Left kidney (tissue), 2 donors: Measurements from ENCODE around the gene RNF207. TPM values are rescaled to one million over a fixed set of nuclear protein-coding genes. Genes with fewer than 3 reads are reported as not detected.

Source experiments
- DNase-seq: peaks from one replicate; pipeline ENCODE4 v3.0.0-alpha.2; 2013
- polyA plus RNA-seq: library from polyadenylated mRNA; unstranded; fragments of 120-200 nt; gene quantifications from one replicate; pipeline ENCODE4 v1.2.1, GENCODE V29; 2013; ENCODE audit not compliant: insufficient read length

RNF207 gene
- polyA plus RNA-seq, 1 donor, result 40.6 TPM

DNA sequence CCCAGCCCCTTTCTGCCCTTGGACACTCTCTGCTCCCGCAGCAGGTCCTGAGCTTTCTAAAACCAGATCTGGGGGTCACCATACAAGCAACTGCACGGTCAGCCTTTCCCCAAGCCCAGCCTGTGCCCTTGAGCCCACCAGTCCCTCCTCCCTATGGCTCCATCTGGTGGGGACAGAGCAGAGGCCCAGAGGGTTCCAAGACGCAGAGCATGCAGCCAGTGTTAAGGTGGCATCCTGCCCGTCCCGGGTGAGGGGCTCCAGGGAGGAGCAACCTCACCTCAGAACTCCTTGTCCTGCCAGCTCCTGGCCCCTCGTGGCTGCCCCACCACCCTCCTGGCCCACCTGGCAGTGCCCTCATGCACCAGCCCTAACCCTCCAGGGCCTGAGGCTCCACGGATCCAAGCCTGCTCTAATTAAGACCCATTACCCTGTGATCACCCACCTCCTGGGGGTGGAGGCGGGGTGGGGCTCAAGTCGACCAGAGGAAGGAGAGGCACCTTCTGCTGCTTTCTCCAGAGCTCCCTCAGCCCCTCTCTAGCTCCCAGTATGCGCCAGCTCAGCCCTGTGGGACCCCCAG is 34.3 kb upstream of the RNF207 start:
- DNase-seq, result no peak

GRCh38 chr1:6172549-6172948 is 33.4 kb upstream of the RNF207 start:
- DNase-seq, result no peak

DNA sequence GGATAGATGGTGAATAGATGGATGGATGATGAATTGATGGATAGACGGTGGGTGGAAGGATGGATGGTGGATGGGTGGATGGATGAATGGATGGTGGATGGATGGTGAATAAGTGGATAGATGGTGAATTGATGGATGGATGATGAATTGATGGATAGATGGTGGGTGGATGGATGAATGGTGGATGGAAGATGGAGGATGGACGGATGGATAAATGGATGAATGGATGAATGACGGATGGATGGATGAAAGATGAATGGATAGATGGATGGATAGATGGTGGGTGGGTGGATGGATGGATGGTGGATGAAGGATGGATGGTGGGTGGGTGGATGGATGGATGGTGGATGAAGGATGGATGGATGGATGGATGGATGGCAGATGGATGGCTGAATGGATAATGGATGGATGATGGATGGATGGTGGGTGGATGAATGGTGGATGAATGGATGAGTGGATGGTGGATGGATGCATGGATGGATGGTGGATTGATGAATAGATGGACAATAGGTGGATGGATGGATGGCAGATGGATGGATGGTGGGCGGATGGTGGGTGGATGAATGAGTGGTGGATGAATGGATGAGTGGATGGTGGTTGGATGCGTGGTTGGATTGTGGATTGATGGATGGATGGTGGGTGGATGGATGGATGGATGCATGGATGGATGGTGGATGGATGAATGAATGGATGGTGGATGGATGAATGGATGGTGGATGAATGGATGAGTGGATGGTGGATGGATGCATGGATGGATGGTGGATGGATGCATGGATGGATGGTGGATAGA is 31.1 kb upstream of the RNF207 start:
- no peak for DNase-seq

DNA sequence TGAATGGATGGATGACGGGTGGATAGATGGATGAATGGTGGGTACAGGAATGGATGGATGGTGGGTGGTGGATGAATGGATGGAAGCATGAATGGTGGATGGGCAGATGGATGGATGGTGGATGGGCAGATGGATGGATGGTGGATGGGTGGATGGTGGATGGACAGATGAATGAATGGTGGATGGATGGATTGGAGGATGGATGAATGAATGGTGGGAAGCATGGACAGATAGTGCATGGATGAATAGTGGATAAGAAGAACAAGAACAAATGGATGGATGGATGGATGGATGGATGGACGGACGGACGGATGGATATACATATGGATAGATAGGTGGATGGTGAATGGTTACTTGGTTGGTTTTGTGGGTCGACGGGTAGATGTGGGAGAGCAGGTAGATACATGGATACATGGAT is 30.5 kb upstream of the RNF207 start:
- no peak for DNase-seq

GRCh38 chr1:6176779-6177178 is 29.1 kb upstream of the RNF207 start:
- DNase-seq, result no peak

DNA sequence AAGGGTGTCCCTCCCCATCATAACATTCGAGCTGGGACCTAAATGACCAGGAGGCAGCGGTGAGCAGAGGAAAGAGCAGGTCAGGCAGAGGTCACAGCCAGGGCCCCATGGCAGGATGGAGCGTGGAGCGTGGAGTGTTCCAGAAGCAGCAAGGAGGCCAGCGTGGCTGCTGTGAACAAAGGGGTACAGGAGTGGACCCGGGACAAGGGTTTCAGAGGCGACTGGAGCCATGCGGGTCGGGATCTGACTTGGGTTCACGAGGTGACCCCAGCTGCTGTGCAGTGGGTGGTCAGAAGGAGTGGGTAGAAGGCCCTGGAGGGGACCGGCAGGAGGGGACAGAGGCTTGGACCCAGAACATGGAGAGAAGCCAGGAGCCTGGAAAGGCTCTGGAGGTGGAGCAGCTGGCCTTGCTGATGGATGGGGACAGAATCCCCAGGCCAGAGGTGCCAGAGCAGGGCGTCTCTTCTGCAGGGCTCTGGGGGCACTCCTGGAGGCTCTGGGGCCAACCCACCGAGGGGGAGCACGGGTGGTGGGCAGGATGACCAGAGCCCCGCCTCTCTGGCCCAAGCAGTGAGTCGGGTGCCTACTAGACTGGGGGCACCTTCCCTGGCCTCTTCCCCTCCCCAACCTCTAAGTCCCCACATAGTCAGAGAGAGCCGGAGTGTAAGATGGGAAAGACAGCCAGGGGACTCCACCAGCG is 28.1 kb upstream of the RNF207 start:
- DNase-seq, result no peak

GRCh38 chr1:6178751-6179563 is 27.0 kb upstream of the RNF207 start:
- no peak for DNase-seq

- no peak for DNase-seq
Observed at GRCh38 chr1:6179564-6180175, 26.2 kb upstream of the RNF207 start.

DNA sequence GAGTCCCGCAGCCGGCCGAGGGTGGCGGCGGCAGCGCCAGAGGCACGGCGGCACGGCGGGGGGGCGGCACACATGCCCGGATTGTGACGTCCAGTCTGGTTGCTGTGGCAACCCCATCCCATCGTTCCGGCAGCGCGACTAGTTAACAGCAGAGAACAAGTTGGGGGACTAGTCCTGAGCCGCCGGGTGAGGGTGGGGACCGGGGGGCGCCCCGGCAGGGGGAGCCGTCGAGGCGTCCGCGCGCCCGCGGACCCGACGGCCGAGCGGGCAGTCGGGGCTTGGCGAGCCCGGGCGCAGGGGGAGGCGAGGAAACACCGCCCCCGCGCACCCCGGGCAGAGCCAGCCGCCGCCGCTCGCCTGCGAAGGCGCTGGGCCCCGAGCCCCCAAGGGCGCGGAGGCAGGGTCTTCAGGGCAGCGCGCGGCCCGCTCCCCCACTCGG is 25.6 kb upstream of the RNF207 start, which contains the start of gene CHD5:
Gene CHD5 (minus strand): TSS at position 54 of the 439 bp plus-strand sequence. CDS start 298 bp downstream, outside the sequence.
- DNase-seq, result no peak

GRCh38 chr1:6180707-6181311 is 25.1 kb upstream of the RNF207 start:
- no peak for DNase-seq

GRCh38 chr1:6181347-6181770 is 24.6 kb upstream of the RNF207 start:
- no peak for DNase-seq

DNA sequence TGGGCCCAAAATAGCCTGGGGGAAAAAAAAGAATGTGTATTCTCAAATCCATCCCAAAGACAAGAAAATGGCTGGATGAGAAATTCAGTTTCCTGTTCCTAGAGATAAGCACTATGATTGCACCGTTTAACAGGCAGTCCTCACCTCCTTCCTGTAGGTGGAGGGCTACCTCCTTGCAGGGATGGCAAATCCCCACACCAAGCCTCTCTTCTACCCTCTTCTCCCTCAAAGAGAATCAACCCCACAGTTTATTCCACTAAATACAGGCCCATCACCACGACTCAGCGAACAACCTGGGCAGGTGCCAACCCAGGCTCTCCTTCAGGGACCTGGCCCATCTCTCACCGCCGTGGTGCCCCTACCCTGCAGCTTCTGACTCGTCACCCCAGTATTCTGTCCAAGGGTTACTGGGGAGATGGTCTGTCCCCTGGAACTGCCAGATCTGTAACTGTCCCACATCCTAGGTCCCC is 22.4 kb upstream of the RNF207 start:
- no peak for DNase-seq

DNA sequence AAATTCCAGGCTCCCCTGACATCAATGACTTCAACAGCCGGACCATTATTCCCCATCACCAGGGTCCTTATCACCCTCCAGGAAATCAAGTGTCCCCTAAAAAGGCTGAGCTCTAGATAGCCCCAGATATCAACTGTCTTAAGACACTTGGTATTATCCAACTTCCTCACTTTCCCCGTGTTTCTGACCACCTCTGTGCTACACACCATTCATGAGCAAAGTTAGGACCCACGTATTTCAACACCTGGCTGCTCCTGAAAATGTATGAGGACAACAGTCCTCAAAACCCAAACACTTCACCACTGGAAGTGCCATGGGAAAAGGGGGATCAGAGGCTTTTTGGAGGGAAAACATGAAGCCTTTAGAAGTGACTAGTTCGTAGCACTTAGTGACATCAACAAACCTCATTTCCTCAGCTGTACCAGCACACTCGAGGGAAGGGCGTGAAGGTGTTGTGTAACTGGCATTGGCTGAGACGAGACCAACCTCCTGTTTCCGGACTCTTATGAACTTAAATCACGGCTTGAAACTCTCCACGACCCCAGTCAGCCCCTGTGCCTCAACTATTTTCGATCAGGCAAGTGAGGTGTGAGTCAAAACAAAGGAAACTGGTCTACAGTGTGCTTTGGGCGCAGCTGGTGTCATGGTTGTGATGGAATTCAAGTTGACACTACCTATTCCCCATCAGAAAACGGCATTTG is 21.7 kb upstream of the RNF207 start:
- no peak for DNase-seq

DNA sequence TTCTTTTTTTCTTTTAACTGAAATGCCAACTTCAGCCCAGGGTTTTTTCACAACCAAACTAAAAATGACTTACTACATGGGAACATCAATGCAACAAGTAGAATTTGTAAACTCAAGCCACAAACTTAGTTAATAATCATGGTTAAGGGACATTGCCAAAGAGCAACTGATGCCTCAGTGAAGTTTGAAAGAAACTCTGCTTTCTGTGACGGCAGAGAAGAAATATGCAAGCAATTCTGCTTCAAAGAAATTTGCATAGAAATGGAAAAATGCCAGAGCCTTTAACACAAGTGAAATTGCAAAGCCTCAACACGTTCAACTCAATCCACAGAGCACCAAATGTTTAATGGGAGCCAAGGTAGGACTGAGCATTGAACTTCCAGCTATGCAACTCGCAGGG is 20.8 kb upstream of the RNF207 start:
- DNase-seq, result no peak

GRCh38 chr1:6185635-6186382 is 20.1 kb upstream of the RNF207 start:
- DNase-seq, result no peak

DNA sequence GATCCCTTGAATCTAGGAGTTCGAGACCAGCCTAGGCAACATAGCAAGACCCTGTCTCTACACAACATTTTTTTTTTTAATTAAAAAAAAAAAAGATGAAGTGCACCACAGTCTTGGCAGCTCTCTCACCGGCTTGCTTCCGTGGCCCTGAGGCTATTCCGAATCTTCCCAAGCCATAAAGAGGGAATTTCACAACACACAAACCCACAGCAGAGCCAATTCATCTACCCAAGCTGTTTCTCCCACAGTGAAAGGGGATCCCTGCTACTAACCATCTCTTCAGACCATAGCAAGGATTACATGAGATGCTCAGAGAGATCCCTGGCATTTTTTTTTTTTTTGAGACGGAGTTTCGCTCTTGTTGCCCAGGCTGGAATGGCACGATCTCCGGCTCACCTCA is 17.5 kb upstream of the RNF207 start:
- DNase-seq, result no peak

DNA sequence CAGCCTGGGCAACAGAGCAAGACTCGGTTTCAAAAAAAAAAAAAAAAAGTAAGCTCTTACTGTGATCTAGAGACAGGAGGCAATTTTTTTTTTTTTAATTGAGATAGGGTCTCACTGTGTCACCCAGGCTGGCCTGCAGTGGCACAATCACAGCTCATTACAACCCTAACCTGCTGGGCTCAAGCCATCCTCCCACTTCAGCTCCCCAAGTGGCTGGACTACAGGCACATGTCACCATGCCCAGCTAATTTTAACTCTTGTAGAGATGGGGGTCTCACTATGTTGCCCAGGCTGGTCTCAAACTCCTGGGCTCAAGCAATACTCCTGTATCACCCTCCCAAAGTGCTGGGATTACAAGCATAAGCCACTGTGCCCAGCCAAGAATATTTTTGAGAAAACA is 14.0 kb upstream of the RNF207 start:
- no peak for DNase-seq

GRCh38 chr1:6197746-6198427 is 8.0 kb upstream of the RNF207 start:
- DNase-seq, result no peak

- no peak for DNase-seq
Observed at GRCh38 chr1:6198646-6199297, 7.1 kb upstream of the RNF207 start.
